Endothelial cell of umbilical vein (primary cell): ENCODE measurements around the gene RBMS3. TPM values are rescaled to one million over a fixed set of nuclear protein-coding genes. Genes with fewer than 3 reads are reported as not detected.
A peak's percentile ranks its signal among the peaks of the same experiment; 100 is the strongest.

Experiments
- BruUV-seq: library from RNA; stranded (reverse); fragments of 400-500 nt; replicated peaks from 2 replicates; lab custom pipeline; 2021; lab: Mats Ljungman, UMichigan
- CTCF ChIA-PET: fragments of 300-600, 350-600 bp; sonication (Branson Sonifier 250); formaldehyde crosslinking; loops from one replicate; lab custom pipeline; 2021; ENCODE audit warnings: antibody characterized with exemption, inconsistent platforms; lab: Charles Lee
- POLR2A ChIA-PET: fragments of 300-600, 350-600 bp; sonication (Branson Sonifier 250); formaldehyde crosslinking; loops from one replicate; lab custom pipeline; 2021; ENCODE audit warnings: antibody characterized with exemption, inconsistent platforms; lab: Charles Lee
- DNase-seq: peaks from one replicate; pipeline ENCODE4 v3.0.0-alpha.2; 2011; ENCODE audit warnings: low read depth, low spot score
- FAIRE-seq: peaks from 2 replicates; lab custom pipeline; 2011; peaks lifted over from hg19 to GRCh38; lab: Jason Lieb, UNC
- H2AFZ ChIP-seq: 2 replicates; pipeline ENCODE4 v1.6.0; 2012; ENCODE audit warnings: low read depth, low read length, control low read depth, inconsistent platforms
- H3K27ac ChIP-seq: 2 replicates; pipeline ENCODE4 v1.5.1; 2011; ENCODE audit warnings: low read depth, mild to moderate bottlenecking, control low read depth, low read length, moderate library complexity; ENCODE audit not compliant: insufficient read depth
- H3K27me3 ChIP-seq, 2 experiments: 2 replicates each; pipeline versions ENCODE4 v1.6.0 to v1.6.1; 2011; ENCODE audit warnings: low read length in 2 of 2, mixed read lengths in 1 of 2; ENCODE audit not compliant: control insufficient read depth in 2 of 2, insufficient read depth in 2 of 2
- H3K36me3 ChIP-seq, 2 experiments: 2 replicates in 1 of 2; 3 replicates in 1 of 2; pipeline ENCODE4 v1.5.1; 2011; ENCODE audit warnings: low read length in 2 of 2, mild to moderate bottlenecking in 1 of 2, moderate library complexity in 1 of 2; ENCODE audit not compliant: control insufficient read depth in 2 of 2, insufficient read depth in 2 of 2; ENCODE audit errors: extremely low read depth in 1 of 2
- H3K4me1 ChIP-seq: 3 replicates; pipeline ENCODE4 v1.5.1; 2011; ENCODE audit warnings: mild to moderate bottlenecking, low read length; ENCODE audit not compliant: control insufficient read depth, insufficient read depth; ENCODE audit errors: extremely low read depth
- H3K4me2 ChIP-seq: 2 replicates; pipeline ENCODE4 v1.6.1; 2011; ENCODE audit warnings: low read length, control low read depth, mixed read lengths; ENCODE audit not compliant: insufficient read depth
- H3K4me3 ChIP-seq, 3 experiments: fragments of 200-600 bp in 1 of 3; sonication (generic), shearing (Covaris generic) in 1 of 3; replicated peaks in 1 of 3; 2 replicates each; pipeline ENCODE4 v1.5.1; 2011 to 2016; ENCODE audit warnings: control low read depth in 3 of 3, low read length in 3 of 3, mild to moderate bottlenecking in 2 of 3, inconsistent platforms in 1 of 3, low read depth in 1 of 3, moderate library complexity in 1 of 3; ENCODE audit not compliant: insufficient read depth in 1 of 3
- H3K79me2 ChIP-seq: 2 replicates; pipeline ENCODE4 v1.6.0; 2012; ENCODE audit warnings: low read length, inconsistent platforms; ENCODE audit not compliant: control insufficient read depth, insufficient read depth
- H3K9ac ChIP-seq: replicated peaks from 2 replicates; pipeline ENCODE3; 2011; ENCODE audit warnings: low read length, control low read depth; ENCODE audit not compliant: insufficient read depth; ENCODE audit errors: extremely low read depth
- H3K9me1 ChIP-seq: replicated peaks from 3 replicates; pipeline ENCODE4 v1.6.0; 2011; ENCODE audit warnings: mild to moderate bottlenecking, low read length; ENCODE audit not compliant: control insufficient read depth, insufficient read depth; ENCODE audit errors: extremely low read depth
- H3K9me3 ChIP-seq: replicated peaks from 2 replicates; pipeline ENCODE4 v1.5.1; 2012; ENCODE audit warnings: low read length, inconsistent platforms; ENCODE audit not compliant: control insufficient read depth, insufficient read depth
- H4K20me1 ChIP-seq: replicated peaks from 2 replicates; pipeline ENCODE3; 2011; ENCODE audit warnings: mild to moderate bottlenecking, low read length; ENCODE audit not compliant: control insufficient read depth, insufficient read depth; ENCODE audit errors: extremely low read depth
- FOS ChIP-seq: IDR thresholded peaks from 2 replicates; pipeline ENCODE4 v1.6.1; 2011; ENCODE audit warnings: mild to moderate bottlenecking, low read length, moderate library complexity, borderline replicate concordance; ENCODE audit not compliant: insufficient read depth
- MYC ChIP-seq: IDR thresholded peaks from one replicate; pipeline ENCODE4 v1.6.1; 2011; ENCODE audit warnings: mild to moderate bottlenecking, low read depth, low read length
- POLR2A ChIP-seq: IDR thresholded peaks from 2 replicates; pipeline ENCODE4 v1.6.1; 2012; ENCODE audit warnings: low read depth, mild to moderate bottlenecking, control low read depth, low read length
- dilution Hi-C: fragments of 300-500 bp; cut with MboI; formaldehyde crosslinking; loops from one replicate; pipeline ENCODE4 v1.15.0; 2019; ENCODE audit warnings: low sequenced_read_pairs; ENCODE audit not compliant: extremely low pct_ligation_motif_present
- intact Hi-C: fragments of 100-400 bp; cut with micrococcal nuclease; formaldehyde crosslinking; loops from one replicate; pipeline ENCODE4 v1.10.0; 2022
- polyA plus RNA-seq, 4 experiments: library from polyadenylated mRNA; depleted of rRNA in 3 of 4; stranded (reverse) in 3 of 4; unstranded in 1 of 4; fragments of >200 nt; gene quantifications; 2 replicates each; pipeline versions ENCODE4 v1.2.1 to v1.2.3, GENCODE V29; 2011 to 2012; ENCODE audit warnings: missing spikeins in 1 of 4
- total RNA-seq: library from RNA; stranded (reverse); gene quantifications from 2 replicates; pipeline ENCODE4 v1.2.3, GENCODE V29; 2021
- TF ChIP-seq, protein P1 (sequence below), 2 donors: IDR thresholded peaks; 1 replicate in 1 of 2; 2 replicates in 1 of 2; pipeline ENCODE4 v1.5.1; 2011; ENCODE audit warnings: low read length in 2 of 2, mild to moderate bottlenecking in 2 of 2, moderate library complexity in 2 of 2, control low read depth in 1 of 2, inconsistent platforms in 1 of 2, low read depth in 1 of 2; ENCODE audit not compliant: insufficient read depth in 1 of 2; ENCODE audit errors: extremely low read depth in 1 of 2

The RBMS3 gene
- total and polyA plus RNA-seq, 2 donors (not counting 3 experiments of a cell fraction or from before 2014, with no cell fraction given): 13.6 to 42.3 TPM

DNA sequence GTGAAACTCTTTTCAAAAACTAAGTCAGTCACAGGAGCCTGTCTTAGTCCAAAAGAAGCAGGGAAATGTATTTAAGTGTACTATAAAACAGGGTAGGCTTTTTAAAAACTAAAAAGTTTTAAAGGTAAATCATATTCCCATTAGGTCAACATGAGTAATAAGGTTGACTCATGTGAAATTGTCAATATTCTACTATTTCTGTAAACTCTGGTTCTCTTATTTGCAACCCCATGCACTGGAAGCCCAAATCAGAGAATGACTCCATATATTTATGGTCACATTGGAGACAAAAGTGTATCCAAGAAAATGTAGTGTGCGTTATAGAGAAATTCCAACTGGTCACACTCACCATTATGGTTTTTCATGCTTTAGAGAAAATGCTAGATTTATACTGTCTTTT is 725.2 kb downstream of the RBMS3 start:
- Histone ChIP-seq H3K4me1 (peaks cover 8% of the 10 kb centered on the region), H4K20me1 (no peaks in the 10 kb centered on the region), H3K4me2 (no peak overlapping the region), H3K27me3 (no peaks in the 10 kb centered on the region), H3K9ac (no peak overlapping the region), H3K9me3 (no peaks in the 10 kb centered on the region), H3K27ac (no peak overlapping the region), H2AFZ (no peak overlapping the region), H3K9me1 (no peaks in the 10 kb centered on the region), H3K36me3 (no peaks in the 10 kb centered on the region), H3K79me2 (no peaks in the 10 kb centered on the region), H3K4me3 (no peak overlapping the region)
- BruUV-seq: no TSS peak
- no peak for FAIRE-seq
- no peak for DNase-seq
- dilution Hi-C loops (no loop called here), intact Hi-C loops (no loop called here)
- TF ChIP-seq FOS (peak; percentile 10), MYC (no peak)
- ChIA-PET POLR2A (no interaction called here), CTCF (no interaction called here)

DNA sequence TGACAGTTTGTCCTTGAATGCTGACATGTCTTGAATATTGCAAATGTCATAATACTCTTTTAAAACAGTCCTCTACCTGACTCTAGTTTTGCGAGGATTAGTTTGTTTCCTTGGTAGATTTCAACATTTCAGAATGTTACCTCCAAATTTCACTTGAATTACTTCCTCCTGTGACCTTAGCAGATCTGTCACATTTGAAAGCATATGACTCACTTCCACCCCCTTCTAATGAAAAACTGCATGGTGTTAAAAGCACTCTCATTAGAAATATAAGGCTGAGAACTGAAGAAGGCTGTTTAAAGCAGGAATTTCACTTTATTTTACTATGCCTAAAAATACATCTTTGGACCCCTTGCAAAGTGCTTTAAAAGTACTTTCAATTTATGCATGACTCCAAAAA is 726.8 kb downstream of the RBMS3 start:
- no peak overlapping the region for H3K27ac ChIP-seq
- H3K9ac ChIP-seq: no peak overlapping the region
- no peaks in the 10 kb centered on the region for H3K9me1 ChIP-seq
- no peak overlapping the region for H2AFZ ChIP-seq
- no TSS peak for BruUV-seq
- dilution Hi-C loops (no loop called here), intact Hi-C loops (no loop called here)
- TF ChIP-seq, protein P1, sequence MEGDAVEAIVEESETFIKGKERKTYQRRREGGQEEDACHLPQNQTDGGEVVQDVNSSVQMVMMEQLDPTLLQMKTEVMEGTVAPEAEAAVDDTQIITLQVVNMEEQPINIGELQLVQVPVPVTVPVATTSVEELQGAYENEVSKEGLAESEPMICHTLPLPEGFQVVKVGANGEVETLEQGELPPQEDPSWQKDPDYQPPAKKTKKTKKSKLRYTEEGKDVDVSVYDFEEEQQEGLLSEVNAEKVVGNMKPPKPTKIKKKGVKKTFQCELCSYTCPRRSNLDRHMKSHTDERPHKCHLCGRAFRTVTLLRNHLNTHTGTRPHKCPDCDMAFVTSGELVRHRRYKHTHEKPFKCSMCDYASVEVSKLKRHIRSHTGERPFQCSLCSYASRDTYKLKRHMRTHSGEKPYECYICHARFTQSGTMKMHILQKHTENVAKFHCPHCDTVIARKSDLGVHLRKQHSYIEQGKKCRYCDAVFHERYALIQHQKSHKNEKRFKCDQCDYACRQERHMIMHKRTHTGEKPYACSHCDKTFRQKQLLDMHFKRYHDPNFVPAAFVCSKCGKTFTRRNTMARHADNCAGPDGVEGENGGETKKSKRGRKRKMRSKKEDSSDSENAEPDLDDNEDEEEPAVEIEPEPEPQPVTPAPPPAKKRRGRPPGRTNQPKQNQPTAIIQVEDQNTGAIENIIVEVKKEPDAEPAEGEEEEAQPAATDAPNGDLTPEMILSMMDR (IDR thresholded peaks at IDR 0.05; ENCODE audit: extremely low read depth in 1 of 2, insufficient read depth in 1 of 2, low read depth in 1 of 2, low read length in 2 of 2): no peak
- TF ChIP-seq FOS (peak; percentile 70), POLR2A (no peak)
- FAIRE-seq: peak; percentile 70
- ChIA-PET CTCF (no interaction called here), POLR2A (no interaction called here)
- no peak overlapping the region for H3K4me3 ChIP-seq
- DNase-seq: peak; percentile 21
- H3K79me2 ChIP-seq: no peaks in the 10 kb centered on the region
- H3K9me3 ChIP-seq: no peaks in the 10 kb centered on the region
- H3K27me3 ChIP-seq: no peaks in the 10 kb centered on the region
- no peaks in the 10 kb centered on the region for H4K20me1 ChIP-seq
- H3K4me1 ChIP-seq: peaks cover 8% of the 10 kb centered on the region
- no peaks in the 10 kb centered on the region for H3K36me3 ChIP-seq
- H3K4me2 ChIP-seq: no peak overlapping the region
